Smooth muscle cell (in vitro differentiated cells): ENCODE data around the gene ZC3H12C. TPM values are rescaled to one million over a fixed set of nuclear protein-coding genes. Genes with fewer than 3 reads are reported as not detected.

Source experiments
- DNase-seq: peaks from one replicate; lab custom pipeline; 2025; ENCODE audit not compliant: unreplicated experiment; lab: John Stamatoyannopoulos, UW
- H2AFZ ChIP-seq: fragments of 200-600 bp; sonication (generic); 2 replicates; pipeline ENCODE4 v1.6.0; 2016; ENCODE audit warnings: antibody characterized with exemption, low read depth, mild to moderate bottlenecking
- H3F3A ChIP-seq: fragments of 200-600 bp; sonication (generic); 2 replicates; pipeline ENCODE4 v1.6.0; 2017; ENCODE audit warnings: antibody characterized with exemption, low read depth
- H3K27ac ChIP-seq: fragments of 200-600 bp; sonication (generic); 2 replicates; pipeline ENCODE4 v1.5.1; 2016; ENCODE audit warnings: low read depth, mild to moderate bottlenecking
- H3K27me3 ChIP-seq: fragments of 200-600 bp; sonication (generic); 2 replicates; pipeline ENCODE4 v1.6.1; 2016; ENCODE audit warnings: low read depth, mild to moderate bottlenecking
- H3K36me3 ChIP-seq: fragments of 200-600 bp; sonication (generic); 2 replicates; pipeline ENCODE4 v1.5.1; 2016; ENCODE audit warnings: low read depth
- H3K4me1 ChIP-seq: fragments of 200-600 bp; sonication (generic); 2 replicates; pipeline ENCODE4 v1.5.1; 2016; ENCODE audit warnings: low read depth
- H3K4me2 ChIP-seq: fragments of 200-600 bp; sonication (generic); 2 replicates; pipeline ENCODE4 v1.6.0; 2016; ENCODE audit warnings: mild to moderate bottlenecking
- H3K4me3 ChIP-seq: fragments of 200-600 bp; sonication (generic); 2 replicates; pipeline ENCODE4 v1.5.1; 2016; ENCODE audit warnings: mild to moderate bottlenecking
- H3K79me2 ChIP-seq: fragments of 200-600 bp; sonication (generic); 2 replicates; pipeline ENCODE4 v1.6.0; 2016; ENCODE audit warnings: low read depth, mild to moderate bottlenecking
- H3K9ac ChIP-seq: fragments of 200-600 bp; sonication (generic); 2 replicates; pipeline ENCODE4 v1.6.0; 2016; ENCODE audit warnings: low read depth
- H3K9me3 ChIP-seq: fragments of 200-600 bp; sonication (generic); replicated peaks from 2 replicates; pipeline ENCODE4 v1.5.1; 2016; ENCODE audit warnings: low read depth
- H4K20me1 ChIP-seq: fragments of 200-600 bp; sonication (generic); 2 replicates; pipeline ENCODE4 v1.6.0; 2016; ENCODE audit warnings: low read depth
- CTCF ChIP-seq: fragments of 200-600 bp; sonication (generic); IDR thresholded peaks from 2 replicates; pipeline ENCODE4 v1.5.1; 2017; ENCODE audit warnings: borderline replicate concordance, mild to moderate bottlenecking, antibody characterized with exemption; ENCODE audit not compliant: insufficient read depth, poor library complexity, severe bottlenecking
- WGBS: methylation state at CpG from one replicate; pipeline ENCODE4 v1.1.7; 2016; ENCODE audit warnings: low lambda C conversion rate; 5-methylcytosine and 5-hydroxymethylcytosine counted together
- polyA plus RNA-seq: library from polyadenylated mRNA; unstranded; fragments of >200 nt; fragmentation: Nextera tagmentation; extraction: Ambion mirVana; gene quantifications from 2 replicates; pipeline ENCODE4 v1.2.1, GENCODE V29; 2016
- total RNA-seq: library from RNA; depleted of rRNA; stranded (reverse); fragments of >200 nt; gene quantifications from 2 replicates; pipeline ENCODE4 v1.2.3, GENCODE V29; 2014

Gene ZC3H12C
- total and polyA plus RNA-seq, 2 experiments from 2014 or later = 1.9 to 10.6 TPM

- no peak overlapping the region for H3K4me3 ChIP-seq
- WGBS = 95% methylated on average over 7 of the region's 7 CpGs
- no peaks in the 10 kb centered on the region for H3K9me3 ChIP-seq
- H3K36me3 ChIP-seq = no peaks in the 10 kb centered on the region
- H3F3A ChIP-seq = peaks cover 10% of the 10 kb centered on the region
- no peaks in the 10 kb centered on the region for H3K27me3 ChIP-seq
- DNase-seq = no peak
- no peaks in the 10 kb centered on the region for H4K20me1 ChIP-seq
- TF ChIP-seq CTCF = no peak
- no peak overlapping the region for H3K27ac ChIP-seq
- H3K4me1 ChIP-seq = peaks cover 10% of the 10 kb centered on the region
- H2AFZ ChIP-seq = no peak overlapping the region
- H3K79me2 ChIP-seq = no peaks in the 10 kb centered on the region
- H3K9ac ChIP-seq = no peak overlapping the region
- H3K4me2 ChIP-seq = no peak overlapping the region
Measured at GRCh38 chr11:110081462-110082376, 11.5 kb upstream of the ZC3H12C start.

GRCh38 chr11:110082899-110083298 is 10.3 kb upstream of the ZC3H12C start:
- no peaks in the 10 kb centered on the region for H3K36me3 ChIP-seq
- no peak overlapping the region for H3K9ac ChIP-seq
- no peaks in the 10 kb centered on the region for H3K9me3 ChIP-seq
- H4K20me1 ChIP-seq = no peaks in the 10 kb centered on the region
- H3K27me3 ChIP-seq = no peaks in the 10 kb centered on the region
- no peak for TF ChIP-seq CTCF
- H3K4me2 ChIP-seq = no peak overlapping the region
- no peaks in the 10 kb centered on the region for H3F3A ChIP-seq
- H3K4me3 ChIP-seq = no peak overlapping the region
- H3K4me1 ChIP-seq = no peaks in the 10 kb centered on the region
- H3K79me2 ChIP-seq = no peaks in the 10 kb centered on the region
- 50% methylated on average over 1 of the region's 1 CpG for WGBS
- no peak overlapping the region for H3K27ac ChIP-seq
- no peak overlapping the region for H2AFZ ChIP-seq
- DNase-seq = no peak

DNA sequence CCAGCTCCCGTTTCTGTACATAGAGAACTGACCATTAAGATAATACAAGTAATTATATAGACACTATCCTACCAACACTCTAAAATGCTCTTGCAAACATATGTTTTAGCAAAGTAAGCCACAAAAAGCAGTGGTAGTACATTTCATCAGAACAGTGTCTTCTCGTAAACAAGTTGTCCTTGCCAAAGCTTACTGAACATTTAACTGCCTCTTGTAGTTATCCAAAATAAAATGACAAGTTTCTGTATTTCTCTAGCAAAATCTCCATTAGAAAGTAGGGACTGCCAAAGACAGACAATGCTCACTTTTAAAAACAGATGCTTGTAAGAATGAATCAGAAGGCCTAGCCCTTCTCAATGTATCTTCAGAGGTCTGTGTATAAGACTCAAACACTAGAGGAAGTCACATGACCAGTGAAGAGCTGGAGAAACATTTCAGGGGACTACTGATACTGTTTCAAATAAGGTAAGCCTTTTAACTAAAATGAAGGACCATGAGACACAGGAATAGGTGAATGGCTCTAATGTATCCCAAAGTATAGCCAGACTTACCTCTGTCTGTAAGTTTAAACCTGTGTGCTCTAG is 7.8 kb upstream of the ZC3H12C start:
- no peak for DNase-seq
- H3K27ac ChIP-seq = peak overlapping the region; percentile 19
- no peak overlapping the region for H3K9ac ChIP-seq
- no peaks in the 10 kb centered on the region for H3K9me3 ChIP-seq
- no peaks in the 10 kb centered on the region for H3F3A ChIP-seq
- H3K27me3 ChIP-seq = no peaks in the 10 kb centered on the region
- no peak overlapping the region for H3K4me3 ChIP-seq
- peak overlapping the region; percentile 22 for H2AFZ ChIP-seq
- no peaks in the 10 kb centered on the region for H3K36me3 ChIP-seq
- no peak for TF ChIP-seq CTCF
- WGBS = 40% methylated on average over 2 of the region's 2 CpGs
- H4K20me1 ChIP-seq = no peaks in the 10 kb centered on the region
- no peaks in the 10 kb centered on the region for H3K4me1 ChIP-seq
- no peak overlapping the region for H3K4me2 ChIP-seq
- H3K79me2 ChIP-seq = no peaks in the 10 kb centered on the region

DNA sequence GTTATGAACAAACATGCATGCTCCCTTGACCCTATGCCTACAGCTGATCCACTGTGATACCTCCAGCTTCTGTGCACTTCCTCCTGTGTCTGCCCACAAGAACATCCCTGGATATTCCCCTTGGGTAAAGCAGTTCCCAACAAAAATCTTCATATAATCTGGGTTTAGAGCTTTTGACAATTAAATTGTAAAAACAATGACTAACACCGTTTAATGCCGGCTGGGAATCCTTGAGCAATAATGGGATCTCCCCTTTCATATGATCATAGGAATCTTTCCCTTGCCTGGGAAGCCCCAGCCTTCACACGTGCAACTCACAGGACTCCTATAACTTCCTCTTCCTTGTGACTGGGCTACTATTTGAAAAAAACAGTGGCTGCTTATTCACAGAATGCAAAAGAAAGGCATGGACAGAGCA is 6.3 kb upstream of the ZC3H12C start:
- no peaks in the 10 kb centered on the region for H3K79me2 ChIP-seq
- H2AFZ ChIP-seq = no peak overlapping the region
- no peaks in the 10 kb centered on the region for H3K9me3 ChIP-seq
- H3K4me3 ChIP-seq = no peak overlapping the region
- no peaks in the 10 kb centered on the region for H3K27me3 ChIP-seq
- TF ChIP-seq CTCF = no peak
- DNase-seq = no peak
- H3K36me3 ChIP-seq = no peaks in the 10 kb centered on the region
- no peaks in the 10 kb centered on the region for H4K20me1 ChIP-seq
- no peaks in the 10 kb centered on the region for H3F3A ChIP-seq
- peak overlapping the region; percentile 61 for H3K9ac ChIP-seq
- WGBS = 32% methylated on average over 3 of the region's 3 CpGs
- no peaks in the 10 kb centered on the region for H3K4me1 ChIP-seq
- H3K4me2 ChIP-seq = peak overlapping the region; percentile 49
- H3K27ac ChIP-seq = peak overlapping the region; percentile 82
